ENCODE results near the gene HEATR5B. TPM values are rescaled to one million over a fixed set of nuclear protein-coding genes. Genes with fewer than 3 reads are reported as not detected.

Gene HEATR5B
- polyA plus RNA-seq, 1 of the 3 experiments (the other 2 are of a cell fraction): 10.8 TPM

GRCh38 chr2:37020212-37020886 lies 63.8 kb downstream of the HEATR5B start:
- no peak overlapping the region; the same call in 1 of the 2 replicates for H2AFZ ChIP-seq (ENCODE audit: low read depth)
- no peaks in the 10 kb centered on the region for H4K20me1 ChIP-seq (ENCODE audit: insufficient read depth)
- peak overlapping the region; percentile 9; the same call in 1 of the 2 replicates for H3K4me2 ChIP-seq
- H3K27me3 ChIP-seq (ENCODE audit: insufficient read depth): no peaks in the 10 kb centered on the region
- peak overlapping the region; percentile 31; the same call in 1 of the 2 replicates for H3K9ac ChIP-seq
- H3K9me3 ChIP-seq: no peaks in the 10 kb centered on the region
- peaks cover 11% of the 10 kb centered on the region for H3F3A ChIP-seq (replicated peaks; ENCODE audit: insufficient read depth)
- no peak overlapping the region for H3K4me3 ChIP-seq (ENCODE audit: low read depth in 2 of 2, low read length in 1 of 2)
- WGBS (ENCODE audit: low lambda C conversion rate): 39% methylated on average over 5 of the region's 5 CpGs
- ChIA-PET CTCF (interaction anchor here (0.9 kb wide), 1 partner anchor 27 kb away, joined by 3 read pairs; no protein-coding TSS in a partner anchor), POLR2A (no interaction called here)
- no peaks in the 10 kb centered on the region for H3K79me2 ChIP-seq (ENCODE audit: insufficient read depth)
- peaks cover 53 to 55% of the 10 kb centered on the region in 2 experiments for H3K36me3 ChIP-seq (replicated peaks in 1 of 2; ENCODE audit: control insufficient read depth in 1 of 2, insufficient read depth in 2 of 2, low read length in 1 of 2)
- peaks cover 2 to 13% of the 10 kb centered on the region in 2 experiments; a peak in 3 of 4 replicates for H3K4me1 ChIP-seq (ENCODE audit: control insufficient read depth in 1 of 2, insufficient read depth in 2 of 2, low read depth in 1 of 2, low read length in 1 of 2)
- DNase-seq: peak; percentile 25
- H3K9me2 ChIP-seq: no peaks in the 10 kb centered on the region
- peak overlapping the region; percentile 59 to 69; a peak in 3 of 4 replicates for H3K27ac ChIP-seq (ENCODE audit: low read depth in 2 of 2, low read length in 1 of 2)
- TF ChIP-seq SMC3 (IDR thresholded peaks at IDR 0.05; ENCODE audit: low read depth, low read length) (no peak), EZH2phosphoT487 (IDR thresholded peaks at IDR 0.05; ENCODE audit: borderline replicate concordance, low read depth) (no peak), TEAD4 (IDR thresholded peaks at IDR 0.05; ENCODE audit: borderline replicate concordance, insufficient read depth) (peak; percentile 76), CHD2 (IDR thresholded peaks at IDR 0.05; ENCODE audit: low read length, partially characterized antibody) (no peak), MEF2A (IDR thresholded peaks at IDR 0.05; ENCODE audit: borderline replicate concordance, low read depth) (peak; percentile 93), NRF1 (IDR thresholded peaks at IDR 0.05; ENCODE audit: low read depth, low read length) (no peak), YY1 (IDR thresholded peaks at IDR 0.05; ENCODE audit: low read depth) (peak; percentile 58; the same call in 1 of the 2 replicates), JUND (IDR thresholded peaks at IDR 0.05) (peak; percentile 85), GATA2 (CRISPR knock-in tag; IDR thresholded peaks at IDR 0.05) (no peak), TAF1 (IDR thresholded peaks at IDR 0.05; ENCODE audit: borderline replicate concordance, low read depth, low read length) (no peak), RXRA (IDR thresholded peaks at IDR 0.05; ENCODE audit: borderline replicate concordance, low read depth) (peak; percentile 91), FOXM1 (IDR thresholded peaks at IDR 0.05; ENCODE audit: low read depth) (no peak), RAD21 (IDR thresholded peaks at IDR 0.05; ENCODE audit: low read length) (no peak), PBX3 (IDR thresholded peaks at IDR 0.05) (peak; percentile 72), REST (IDR thresholded peaks at IDR 0.05; ENCODE audit: low read depth, low read length) (no peak), RCOR1 (IDR thresholded peaks at IDR 0.05; ENCODE audit: low read length) (no peak)
- TF ChIP-seq, protein P1, sequence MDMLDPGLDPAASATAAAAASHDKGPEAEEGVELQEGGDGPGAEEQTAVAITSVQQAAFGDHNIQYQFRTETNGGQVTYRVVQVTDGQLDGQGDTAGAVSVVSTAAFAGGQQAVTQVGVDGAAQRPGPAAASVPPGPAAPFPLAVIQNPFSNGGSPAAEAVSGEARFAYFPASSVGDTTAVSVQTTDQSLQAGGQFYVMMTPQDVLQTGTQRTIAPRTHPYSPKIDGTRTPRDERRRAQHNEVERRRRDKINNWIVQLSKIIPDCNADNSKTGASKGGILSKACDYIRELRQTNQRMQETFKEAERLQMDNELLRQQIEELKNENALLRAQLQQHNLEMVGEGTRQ (IDR thresholded peaks at IDR 0.05; ENCODE audit: borderline replicate concordance, low read depth, low read length): no peak
- TF ChIP-seq, protein P2, sequence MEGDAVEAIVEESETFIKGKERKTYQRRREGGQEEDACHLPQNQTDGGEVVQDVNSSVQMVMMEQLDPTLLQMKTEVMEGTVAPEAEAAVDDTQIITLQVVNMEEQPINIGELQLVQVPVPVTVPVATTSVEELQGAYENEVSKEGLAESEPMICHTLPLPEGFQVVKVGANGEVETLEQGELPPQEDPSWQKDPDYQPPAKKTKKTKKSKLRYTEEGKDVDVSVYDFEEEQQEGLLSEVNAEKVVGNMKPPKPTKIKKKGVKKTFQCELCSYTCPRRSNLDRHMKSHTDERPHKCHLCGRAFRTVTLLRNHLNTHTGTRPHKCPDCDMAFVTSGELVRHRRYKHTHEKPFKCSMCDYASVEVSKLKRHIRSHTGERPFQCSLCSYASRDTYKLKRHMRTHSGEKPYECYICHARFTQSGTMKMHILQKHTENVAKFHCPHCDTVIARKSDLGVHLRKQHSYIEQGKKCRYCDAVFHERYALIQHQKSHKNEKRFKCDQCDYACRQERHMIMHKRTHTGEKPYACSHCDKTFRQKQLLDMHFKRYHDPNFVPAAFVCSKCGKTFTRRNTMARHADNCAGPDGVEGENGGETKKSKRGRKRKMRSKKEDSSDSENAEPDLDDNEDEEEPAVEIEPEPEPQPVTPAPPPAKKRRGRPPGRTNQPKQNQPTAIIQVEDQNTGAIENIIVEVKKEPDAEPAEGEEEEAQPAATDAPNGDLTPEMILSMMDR (IDR thresholded peaks at IDR 0.05): no peak
- TF ChIP-seq, protein P3, sequence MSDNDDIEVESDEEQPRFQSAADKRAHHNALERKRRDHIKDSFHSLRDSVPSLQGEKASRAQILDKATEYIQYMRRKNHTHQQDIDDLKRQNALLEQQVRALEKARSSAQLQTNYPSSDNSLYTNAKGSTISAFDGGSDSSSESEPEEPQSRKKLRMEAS (IDR thresholded peaks at IDR 0.05; ENCODE audit: low read depth): peak; percentile 57; the same call in 1 of the 2 replicates
- TF ChIP-seq, protein P4, sequence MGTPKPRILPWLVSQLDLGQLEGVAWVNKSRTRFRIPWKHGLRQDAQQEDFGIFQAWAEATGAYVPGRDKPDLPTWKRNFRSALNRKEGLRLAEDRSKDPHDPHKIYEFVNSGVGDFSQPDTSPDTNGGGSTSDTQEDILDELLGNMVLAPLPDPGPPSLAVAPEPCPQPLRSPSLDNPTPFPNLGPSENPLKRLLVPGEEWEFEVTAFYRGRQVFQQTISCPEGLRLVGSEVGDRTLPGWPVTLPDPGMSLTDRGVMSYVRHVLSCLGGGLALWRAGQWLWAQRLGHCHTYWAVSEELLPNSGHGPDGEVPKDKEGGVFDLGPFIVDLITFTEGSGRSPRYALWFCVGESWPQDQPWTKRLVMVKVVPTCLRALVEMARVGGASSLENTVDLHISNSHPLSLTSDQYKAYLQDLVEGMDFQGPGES (IDR thresholded peaks at IDR 0.05; ENCODE audit: low read depth, low read length): no peak
- TF ChIP-seq, protein P5, sequence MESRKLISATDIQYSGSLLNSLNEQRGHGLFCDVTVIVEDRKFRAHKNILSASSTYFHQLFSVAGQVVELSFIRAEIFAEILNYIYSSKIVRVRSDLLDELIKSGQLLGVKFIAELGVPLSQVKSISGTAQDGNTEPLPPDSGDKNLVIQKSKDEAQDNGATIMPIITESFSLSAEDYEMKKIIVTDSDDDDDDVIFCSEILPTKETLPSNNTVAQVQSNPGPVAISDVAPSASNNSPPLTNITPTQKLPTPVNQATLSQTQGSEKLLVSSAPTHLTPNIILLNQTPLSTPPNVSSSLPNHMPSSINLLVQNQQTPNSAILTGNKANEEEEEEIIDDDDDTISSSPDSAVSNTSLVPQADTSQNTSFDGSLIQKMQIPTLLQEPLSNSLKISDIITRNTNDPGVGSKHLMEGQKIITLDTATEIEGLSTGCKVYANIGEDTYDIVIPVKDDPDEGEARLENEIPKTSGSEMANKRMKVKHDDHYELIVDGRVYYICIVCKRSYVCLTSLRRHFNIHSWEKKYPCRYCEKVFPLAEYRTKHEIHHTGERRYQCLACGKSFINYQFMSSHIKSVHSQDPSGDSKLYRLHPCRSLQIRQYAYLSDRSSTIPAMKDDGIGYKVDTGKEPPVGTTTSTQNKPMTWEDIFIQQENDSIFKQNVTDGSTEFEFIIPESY (IDR thresholded peaks at IDR 0.05; ENCODE audit: borderline replicate concordance, low read depth): no peak

Data from SK-N-SH (cell line).